Activated effector memory CD4-positive, alpha-beta T cell treated with Interleukin-2 at 50 U/mL for 16 hours (primary cell): ENCODE data around the gene PER1.
A peak's percentile ranks its signal among the peaks of the same experiment; 100 is the strongest.

Experiments used
- DNase-seq: peaks from one replicate; pipeline ENCODE4 v3.0.0-alpha.2; 2020

The PER1 gene, protein sequence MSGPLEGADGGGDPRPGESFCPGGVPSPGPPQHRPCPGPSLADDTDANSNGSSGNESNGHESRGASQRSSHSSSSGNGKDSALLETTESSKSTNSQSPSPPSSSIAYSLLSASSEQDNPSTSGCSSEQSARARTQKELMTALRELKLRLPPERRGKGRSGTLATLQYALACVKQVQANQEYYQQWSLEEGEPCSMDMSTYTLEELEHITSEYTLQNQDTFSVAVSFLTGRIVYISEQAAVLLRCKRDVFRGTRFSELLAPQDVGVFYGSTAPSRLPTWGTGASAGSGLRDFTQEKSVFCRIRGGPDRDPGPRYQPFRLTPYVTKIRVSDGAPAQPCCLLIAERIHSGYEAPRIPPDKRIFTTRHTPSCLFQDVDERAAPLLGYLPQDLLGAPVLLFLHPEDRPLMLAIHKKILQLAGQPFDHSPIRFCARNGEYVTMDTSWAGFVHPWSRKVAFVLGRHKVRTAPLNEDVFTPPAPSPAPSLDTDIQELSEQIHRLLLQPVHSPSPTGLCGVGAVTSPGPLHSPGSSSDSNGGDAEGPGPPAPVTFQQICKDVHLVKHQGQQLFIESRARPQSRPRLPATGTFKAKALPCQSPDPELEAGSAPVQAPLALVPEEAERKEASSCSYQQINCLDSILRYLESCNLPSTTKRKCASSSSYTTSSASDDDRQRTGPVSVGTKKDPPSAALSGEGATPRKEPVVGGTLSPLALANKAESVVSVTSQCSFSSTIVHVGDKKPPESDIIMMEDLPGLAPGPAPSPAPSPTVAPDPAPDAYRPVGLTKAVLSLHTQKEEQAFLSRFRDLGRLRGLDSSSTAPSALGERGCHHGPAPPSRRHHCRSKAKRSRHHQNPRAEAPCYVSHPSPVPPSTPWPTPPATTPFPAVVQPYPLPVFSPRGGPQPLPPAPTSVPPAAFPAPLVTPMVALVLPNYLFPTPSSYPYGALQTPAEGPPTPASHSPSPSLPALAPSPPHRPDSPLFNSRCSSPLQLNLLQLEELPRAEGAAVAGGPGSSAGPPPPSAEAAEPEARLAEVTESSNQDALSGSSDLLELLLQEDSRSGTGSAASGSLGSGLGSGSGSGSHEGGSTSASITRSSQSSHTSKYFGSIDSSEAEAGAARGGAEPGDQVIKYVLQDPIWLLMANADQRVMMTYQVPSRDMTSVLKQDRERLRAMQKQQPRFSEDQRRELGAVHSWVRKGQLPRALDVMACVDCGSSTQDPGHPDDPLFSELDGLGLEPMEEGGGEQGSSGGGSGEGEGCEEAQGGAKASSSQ (N-terminal part only)

DNA sequence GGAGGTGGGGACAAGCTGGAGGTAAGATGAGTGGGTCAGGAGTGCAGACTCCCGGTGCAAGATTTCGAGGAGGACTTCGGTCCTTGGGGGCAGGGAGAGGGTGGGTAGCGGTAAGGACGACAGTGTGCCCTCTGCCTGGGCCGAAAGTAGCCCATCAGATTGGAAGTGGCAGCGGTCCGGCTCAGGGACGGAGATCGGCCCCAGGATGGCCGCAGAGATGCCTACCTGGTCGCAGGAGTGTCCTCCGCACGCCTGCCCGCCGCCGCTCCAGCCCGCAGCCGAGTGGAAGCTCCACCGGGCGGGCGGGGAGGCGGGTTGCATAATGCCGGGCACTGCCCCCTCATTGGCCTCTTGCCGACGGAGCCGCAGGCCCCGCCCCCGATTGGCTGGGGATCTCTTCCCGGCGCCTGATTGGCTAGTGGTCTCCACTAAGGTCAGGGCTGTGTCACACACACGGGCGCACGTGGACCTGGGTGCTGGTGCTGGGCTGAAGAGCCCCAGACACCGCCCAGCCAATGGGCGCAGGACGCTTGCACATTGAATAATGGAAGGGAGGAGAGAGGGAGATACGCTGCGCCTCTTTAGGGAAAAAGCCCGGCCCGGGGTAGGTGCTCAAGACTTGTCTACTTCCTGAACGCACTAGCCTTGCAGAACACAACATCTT, at the start of gene PER1:
Gene PER1, minus strand, starts transcription at position 293 of the 664 bp plus-strand sequence. CDS start 1,698 bp downstream, outside the sequence.
- peak; percentile 78 for DNase-seq

DNA sequence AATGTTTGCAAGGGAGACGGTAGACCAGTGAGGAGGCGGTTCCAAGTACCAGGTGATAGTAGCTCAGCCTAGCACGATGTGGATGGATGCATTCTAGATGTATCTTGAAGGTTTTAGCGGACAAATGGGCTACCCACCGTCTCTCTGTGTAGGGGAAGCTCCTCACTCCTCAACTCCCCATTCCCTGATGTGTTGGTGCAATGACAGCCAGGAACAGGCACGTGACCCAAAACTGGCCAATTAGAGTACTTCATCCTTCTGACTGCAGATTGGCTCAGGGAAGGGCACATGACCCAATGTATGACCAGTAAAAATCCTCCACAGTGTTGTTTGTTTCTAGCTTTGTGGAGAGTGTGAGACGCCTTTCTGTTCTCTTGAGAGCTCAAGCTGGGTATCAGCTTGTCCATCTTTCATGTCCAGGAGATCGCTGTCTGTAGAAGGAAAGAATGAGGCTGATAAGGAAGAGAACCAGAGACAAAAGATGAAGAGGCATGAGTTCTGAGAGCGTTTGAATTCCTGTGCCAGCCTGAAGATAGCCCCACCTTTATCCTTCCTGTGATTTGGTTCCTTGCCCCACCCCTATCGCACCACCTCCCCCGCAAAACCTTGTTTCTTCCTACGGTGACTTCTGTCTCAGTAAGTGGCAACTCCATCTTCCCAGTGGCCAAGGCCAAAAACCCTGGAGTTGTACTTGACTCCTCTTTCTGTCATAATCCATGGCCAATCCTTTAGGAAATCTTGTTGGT, 40.0 kb upstream of the PER1 start:
- peak; percentile 30 for DNase-seq

DNA sequence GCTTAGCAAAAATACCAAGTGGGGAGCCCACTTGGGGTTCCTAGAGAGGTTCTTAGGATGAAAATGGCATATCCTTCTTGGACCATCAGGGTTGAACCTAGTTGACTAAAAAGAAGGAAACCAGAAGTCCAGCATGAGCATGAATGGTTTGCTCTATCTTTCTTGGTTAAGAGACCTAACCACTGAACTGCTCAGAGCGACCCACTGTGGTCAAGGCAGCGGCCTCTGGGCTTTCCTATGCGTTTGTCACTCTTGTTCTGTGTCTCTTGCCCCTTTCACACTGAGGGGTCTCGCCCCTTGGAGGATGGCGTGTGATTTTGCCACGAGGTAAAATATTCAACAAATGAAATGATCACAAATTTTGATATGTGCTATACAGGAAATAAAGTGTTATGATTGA, 38.3 kb upstream of the PER1 start:
- DNase-seq = no peak

DNA sequence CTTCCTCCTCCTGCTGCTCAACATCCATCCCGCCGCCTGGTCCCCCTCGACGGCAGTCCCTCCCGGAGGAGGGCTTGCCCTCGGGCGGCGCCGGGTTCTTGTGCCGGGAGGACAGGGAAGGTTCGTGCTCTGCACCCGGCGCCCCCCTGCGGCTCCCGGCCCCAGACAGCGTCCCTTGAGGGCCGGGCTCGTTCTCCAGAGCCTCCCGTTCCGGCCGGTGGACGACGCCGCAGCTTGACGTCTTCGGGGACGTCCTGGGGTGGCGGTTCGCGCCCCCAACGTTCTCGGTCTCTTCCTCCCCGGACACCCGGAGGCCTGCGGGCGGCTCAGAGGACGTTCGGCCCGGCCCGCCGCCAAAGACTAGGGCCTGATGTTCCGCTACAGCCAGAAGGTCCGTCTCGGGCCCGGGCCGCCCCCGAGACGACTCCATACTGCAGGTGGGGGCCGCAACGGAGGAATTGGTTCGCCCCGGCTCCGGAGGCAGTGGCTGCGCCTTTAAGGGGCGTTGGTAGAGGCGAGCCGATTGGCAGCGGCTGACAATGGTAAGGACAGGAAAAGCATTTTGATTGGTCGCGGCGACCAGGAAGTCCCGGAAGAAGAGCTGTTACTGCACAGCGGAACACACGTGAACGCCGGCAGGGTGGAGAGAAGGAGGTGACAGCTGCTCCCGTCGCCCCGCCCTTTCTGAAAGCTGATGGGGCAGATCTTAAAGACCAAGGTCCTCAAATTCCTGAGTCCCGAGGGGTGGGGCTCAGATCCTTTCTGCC, 37.7 kb upstream of the PER1 start, which contains the start of gene BORCS6:
Gene BORCS6, minus strand, starts transcription at position 470 of the 767 bp plus-strand sequence. Its CDS starts 40 bp downstream, at position 430.
- DNase-seq = peak; percentile 90

DNA sequence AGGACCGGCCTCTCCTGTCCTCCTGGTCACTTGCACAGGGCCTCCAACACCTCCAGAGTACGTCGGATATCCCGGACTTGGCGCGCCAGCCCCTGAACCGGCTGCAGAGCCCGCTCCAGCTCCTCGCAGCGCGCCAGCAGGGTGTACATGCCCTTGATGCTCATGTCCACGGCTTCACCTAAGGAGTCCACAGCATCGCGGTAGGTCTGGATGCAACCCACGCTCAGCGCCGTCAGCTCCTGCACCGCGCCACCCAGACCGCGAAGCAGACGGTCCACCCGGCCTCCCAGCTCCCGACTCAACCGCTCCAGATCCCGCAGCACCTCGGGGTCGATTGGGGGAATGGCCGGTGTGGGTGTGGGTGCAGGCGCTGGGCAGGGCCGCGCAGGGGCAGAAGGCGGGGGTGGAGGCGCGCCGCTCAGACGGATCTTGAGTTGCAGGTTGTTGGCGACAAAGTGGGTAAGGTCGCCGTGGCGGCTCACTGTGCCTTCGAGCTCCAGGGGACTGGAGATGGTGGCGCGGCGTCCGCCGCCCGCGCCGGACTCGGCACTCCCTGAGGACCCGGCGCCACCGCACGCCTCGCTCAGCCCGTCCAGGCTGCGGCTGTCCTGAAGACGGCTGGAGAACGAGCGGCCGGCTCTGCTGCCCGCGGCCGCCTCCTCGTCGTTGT, 37.0 kb upstream of the PER1 start:
- no peak for DNase-seq

DNA sequence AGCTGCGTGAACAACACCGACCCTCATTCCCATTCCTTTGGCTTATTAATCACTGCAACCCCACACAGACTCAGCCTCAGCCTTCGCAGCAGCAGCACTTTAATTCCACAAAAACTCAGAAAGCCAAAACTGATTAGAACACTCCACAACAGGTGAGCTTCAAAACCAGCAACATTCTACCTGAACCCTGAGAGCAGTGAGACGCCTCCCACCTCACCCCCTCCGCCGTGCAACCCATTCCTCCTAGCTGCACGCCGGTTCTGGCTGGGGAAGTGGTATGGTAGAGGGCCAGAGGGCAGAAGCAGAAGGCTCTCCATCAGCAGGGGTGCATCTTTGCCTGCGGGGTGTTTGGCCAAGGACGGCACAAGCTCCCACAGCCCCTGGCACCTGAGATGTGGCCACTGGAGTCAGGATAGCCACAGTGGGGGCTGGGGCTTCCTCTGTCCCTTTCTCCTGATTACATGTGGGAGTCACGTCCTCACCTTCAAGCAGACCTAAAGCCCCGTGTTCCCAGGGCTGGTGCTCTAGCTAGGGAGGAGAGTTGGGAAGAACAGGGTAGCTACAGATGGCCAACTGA, 36.1 kb upstream of the PER1 start:
- DNase-seq = no peak

DNA sequence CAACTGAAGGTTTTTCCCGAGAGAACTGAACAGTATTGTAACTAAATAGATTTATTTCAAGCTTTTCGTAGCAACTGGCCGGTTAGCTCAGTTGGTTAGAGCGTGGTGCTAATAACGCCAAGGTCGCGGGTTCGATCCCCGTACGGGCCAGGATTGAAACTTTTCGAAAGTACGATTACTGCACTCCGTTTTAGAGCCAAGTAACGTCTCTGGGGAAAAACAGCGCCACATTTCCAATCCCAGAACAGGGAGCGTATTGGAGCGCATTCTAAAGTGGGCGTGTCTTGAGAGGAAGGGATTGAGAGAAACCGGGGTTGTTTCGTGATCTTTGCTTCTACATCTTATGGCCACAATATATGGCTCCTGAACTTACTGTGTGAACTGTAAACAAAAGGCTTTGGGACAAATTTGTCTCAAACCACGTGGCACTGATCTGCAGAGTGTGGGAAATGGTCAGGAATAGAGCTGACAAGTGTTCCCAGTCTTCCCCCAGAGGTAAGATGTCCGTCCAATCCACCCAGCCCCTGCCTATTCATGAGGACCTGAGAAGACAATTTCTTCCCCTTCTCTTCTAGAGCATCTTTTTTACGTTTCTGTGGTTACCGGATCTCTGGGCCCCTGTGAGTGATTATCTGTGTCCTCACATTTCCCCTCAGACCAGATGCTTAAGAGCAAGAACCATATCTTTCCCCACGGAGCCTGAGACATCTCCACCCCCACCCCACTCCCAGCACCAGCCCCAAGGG, 35.5 kb upstream of the PER1 start:
- peak; percentile 71 for DNase-seq

DNA sequence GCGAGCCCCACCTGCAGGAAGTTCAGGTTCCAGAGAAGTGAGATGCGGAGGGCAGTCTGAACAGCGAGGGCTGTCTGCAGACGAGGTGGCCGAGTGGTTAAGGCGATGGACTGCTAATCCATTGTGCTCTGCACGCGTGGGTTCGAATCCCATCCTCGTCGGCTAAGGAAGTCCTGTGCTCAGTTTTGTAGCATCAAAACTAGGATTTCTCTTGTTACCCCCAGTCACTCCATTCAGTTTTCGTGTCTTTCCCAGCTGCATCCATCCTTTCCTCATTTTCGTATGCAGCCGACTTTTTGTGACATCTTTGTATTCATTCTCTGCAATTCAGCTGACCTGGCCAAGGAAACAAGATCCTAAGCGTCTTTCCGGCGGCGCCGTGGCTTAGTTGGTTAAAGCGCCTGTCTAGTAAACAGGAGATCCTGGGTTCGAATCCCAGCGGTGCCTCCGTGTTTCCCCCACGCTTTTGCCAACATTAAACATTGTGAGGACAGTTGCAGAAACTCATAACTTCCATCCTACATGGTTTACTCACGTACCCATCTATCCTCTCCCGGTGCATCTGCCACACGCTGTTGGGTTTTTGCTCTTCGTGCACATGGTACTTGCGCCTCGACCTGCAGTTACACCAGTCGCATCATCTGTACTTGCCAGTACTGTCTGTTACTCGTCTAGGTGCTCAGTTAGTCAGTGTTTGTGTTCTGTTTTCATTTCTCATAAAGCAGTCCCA, 34.7 kb upstream of the PER1 start:
- peak; percentile 81 for DNase-seq

DNA sequence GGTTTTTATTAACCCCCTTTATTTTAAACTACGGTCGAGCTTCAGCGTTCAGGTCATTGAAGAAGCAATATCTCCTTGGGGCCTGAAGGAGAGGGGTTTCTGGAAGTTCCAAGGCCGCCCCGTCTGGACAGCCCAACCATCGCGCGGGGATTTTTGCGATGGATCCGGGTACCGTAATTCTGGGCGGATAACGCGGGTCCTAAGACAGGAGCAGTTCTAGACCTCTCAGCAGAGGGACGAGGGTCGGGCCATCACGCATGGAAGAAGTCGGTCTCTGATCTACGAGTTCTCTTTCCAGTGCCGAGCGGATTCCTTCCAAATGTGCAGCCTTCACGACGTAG, 34.2 kb upstream of the PER1 start:
- no peak for DNase-seq

DNA sequence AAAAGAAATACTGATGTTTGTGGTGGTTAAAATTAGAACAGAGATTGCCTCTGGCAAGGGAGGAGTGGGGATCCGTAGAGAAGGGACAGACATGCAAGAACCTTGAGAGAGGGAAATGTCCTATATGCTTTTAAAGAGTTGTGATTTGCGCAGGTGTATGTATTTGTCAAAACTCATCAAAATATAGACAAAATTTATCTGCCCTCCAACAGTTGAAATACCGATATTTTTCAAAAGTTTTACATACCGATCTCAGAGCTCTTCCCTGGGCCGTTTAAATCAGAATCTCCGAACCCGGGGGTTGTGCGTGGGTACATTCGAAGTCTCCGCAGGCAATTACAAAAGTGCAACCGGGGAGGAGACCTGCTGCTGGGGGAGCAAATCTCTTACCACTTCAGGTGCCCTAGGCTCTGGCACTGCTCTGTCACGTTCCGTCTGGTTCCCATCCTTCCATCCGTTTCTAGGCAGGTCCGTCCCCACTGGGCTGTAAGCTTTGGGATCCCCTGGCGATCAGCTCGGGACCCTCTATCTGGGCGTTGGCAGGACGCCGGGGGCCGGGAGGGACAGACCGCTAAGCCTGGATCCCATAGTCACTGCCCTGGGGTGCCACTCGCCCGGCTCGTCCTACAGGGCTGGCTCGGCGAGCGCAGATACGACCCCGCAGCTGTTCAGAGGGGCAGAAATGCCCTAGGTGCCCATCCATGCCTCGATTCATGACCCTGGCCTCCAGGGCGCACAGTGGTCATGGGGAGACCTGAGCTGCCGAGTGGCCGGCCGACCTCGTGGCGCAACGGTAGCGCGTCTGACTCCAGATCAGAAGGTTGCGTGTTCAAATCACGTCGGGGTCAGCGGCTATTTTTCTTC, 33.6 kb upstream of the PER1 start:
- DNase-seq = peak; percentile 80

DNA sequence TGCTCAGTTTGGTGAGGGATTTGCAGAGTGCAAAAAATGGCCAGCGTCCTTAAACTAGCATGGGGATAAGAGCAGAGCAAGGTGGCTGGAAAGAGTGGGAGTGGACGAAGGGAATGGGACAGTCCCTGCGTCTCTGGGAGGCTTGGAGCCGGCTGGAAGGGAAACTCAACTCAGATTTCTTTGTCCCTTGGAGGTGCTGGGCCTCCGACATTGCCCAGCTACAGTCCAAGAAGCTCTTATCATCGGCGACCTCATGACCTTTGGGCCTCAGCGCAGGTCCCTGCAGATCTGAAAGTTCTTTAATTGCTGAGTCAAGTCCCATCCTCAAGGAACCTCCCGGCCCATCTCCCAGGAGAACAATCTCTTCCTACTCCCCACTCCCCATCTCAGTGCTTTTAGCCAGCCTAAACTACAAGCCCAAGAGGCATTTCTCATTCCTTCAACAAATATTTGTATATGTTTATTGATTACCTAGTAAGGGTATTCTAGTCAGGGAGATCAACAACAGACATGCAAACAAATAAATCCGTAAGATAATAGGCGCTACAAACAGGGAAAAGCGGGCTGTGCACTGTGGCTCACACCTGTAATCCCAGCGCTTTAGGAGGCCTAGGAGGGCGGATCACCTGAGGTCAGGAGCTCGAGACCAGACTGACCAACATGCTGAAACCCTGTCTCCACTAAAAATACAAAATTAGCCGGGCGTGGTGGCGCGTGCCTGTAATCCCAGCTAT, 25.0 kb upstream of the PER1 start:
- no peak for DNase-seq

DNA sequence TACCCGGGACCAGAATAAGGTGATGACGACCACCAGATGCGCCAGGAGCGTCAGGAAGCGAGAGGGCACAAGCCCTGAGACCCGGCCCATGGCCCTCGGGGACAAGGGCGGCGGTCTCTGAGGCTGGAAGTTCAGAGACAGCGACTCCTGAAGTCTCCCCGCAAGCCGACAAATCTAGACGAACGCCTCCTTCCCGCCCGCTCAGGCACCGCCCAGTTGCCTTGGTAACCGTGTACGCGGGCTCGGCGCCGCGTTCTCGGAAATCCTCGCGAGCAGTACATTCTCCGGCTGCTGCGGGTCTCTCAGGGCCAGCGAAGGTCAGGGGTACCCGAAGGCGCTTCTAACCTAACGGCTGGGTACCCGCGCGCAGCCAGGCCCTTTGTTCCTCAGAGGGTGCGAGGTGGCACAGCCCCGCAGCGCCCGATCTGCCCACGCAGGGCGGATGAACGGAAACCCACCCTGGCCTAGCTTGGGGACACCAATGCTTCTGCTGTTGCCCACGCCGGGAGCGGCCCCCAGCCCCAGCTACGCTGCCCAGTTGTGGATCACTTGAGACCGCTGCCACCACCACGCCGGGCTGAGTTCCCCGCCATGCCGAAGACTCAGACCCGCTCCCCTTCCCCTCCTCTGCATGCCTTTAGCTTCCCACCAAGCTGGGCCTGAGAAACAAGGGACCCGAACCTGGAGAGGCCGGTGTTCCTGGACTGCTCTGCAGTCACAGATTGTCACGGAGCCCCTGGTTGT, 24.2 kb upstream of the PER1 start, which contains the start of gene TMEM107:
Gene TMEM107, minus strand, starts transcription at position 184 of the 744 bp plus-strand sequence. Its CDS starts 94 bp downstream, at position 90.
- DNase-seq = peak; percentile 81

DNA sequence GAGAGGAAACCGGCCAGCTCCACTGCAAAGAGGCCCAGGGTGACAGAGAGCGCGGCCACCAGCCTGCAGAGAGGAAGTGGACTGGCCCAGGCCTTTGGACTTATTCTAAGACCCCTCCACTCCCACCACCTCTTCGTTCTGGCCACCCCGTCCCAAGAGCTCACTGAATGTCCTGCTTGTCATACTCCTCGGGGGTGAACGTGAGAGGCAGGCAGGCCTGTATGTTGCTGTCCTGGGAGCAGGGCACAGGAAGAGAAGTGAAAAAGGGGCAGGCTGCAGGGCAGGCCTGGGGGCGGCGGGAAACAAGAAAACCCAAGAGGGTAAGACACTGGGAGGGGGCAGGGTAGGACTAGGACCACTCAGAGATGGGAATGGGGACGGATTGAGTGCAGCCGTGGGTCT, 23.6 kb upstream of the PER1 start:
- DNase-seq = no peak

DNA sequence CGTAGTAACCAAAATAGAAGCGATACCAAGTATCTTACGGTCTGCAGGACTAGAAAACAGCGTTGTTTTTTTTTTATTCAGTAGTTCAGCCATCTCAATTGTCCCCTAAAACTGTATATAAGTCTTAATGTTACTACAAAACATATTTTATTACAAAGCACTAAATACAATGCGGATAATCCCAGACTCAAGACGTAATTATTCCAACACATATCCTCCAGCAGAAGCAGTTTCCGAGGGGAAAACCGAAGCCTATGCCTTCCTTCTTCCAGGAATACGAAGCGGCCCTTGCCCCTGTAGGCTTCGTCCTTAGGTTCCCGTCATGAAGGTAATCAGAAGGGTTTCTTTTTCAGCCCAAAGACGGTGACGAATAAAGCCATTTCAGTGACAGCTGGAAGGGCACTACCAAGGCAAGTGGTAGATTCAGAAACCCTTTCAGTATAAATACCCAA, 21.7 kb upstream of the PER1 start:
- DNase-seq = no peak

DNA sequence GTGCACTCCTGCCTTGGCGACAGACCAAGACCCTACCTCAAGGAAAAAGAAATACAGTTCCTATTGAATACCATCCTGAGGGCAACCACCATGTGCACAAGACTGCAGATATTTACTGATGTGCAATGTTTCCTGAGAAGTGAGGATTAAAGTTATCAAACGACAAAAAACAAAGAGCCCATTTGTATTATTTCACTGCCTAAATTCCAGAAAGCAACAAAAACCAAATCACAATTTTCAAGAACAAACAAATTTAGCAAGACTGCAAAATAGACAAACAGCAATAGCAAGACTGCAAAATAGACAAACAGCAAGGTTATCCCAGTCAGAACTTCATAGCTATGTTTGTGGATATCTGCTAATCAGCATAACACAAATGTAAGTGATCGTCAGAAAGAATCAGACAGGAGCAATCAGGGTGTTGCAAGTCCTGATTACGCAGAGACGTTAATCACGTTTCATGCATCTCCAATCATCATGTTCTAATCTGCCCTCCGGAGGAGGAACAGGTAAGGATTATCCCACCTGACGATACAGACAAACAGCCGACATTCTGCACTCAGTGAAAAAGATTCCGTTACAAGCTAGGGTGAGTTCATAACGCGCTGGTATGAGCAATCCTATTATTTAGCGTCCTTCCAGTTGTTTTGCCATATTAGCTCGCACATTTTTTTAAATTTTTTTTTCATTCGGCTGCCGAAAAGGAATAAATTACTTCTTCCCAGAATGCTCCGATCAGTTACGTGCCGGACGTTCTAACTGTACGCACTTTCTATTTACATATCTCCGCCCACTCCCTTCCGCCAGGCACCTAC, 21.1 kb upstream of the PER1 start:
- peak; percentile 64 for DNase-seq
